Activated naive CD8-positive, alpha-beta T cell treated with anti-CD3 and anti-CD28 coated beads, Interleukin-2, amount 10 ng/mL, durations not matched to agents 7 days and 5 days (primary cell): Measurements from ENCODE around the gene SERPINI1. TPM values are rescaled to one million over a fixed set of nuclear protein-coding genes. Genes with fewer than 3 reads are reported as not detected.

Source experiments
- ATAC-seq: fragments of 150-1000 bp; cut with Tn5 transposase; one replicate; pipeline ENCODE4 v1.10.0; 2021; ENCODE audit warnings: low read depth, moderate library complexity
- POLR2A ChIA-PET: fragments of 350-600 bp; sonication (Branson Sonifier 250); formaldehyde crosslinking; loops from one replicate; lab custom pipeline; 2021; ENCODE audit warnings: antibody characterized with exemption; lab: Charles Lee
- DNase-seq: peaks from one replicate; pipeline ENCODE4 v3.0.0; 2021
- H3K27ac Mint-ChIP-seq: one replicate; pipeline ENCODE4 v1.8.0; 2022; ENCODE audit warnings: mild to moderate bottlenecking, mixed read lengths
- H3K27me3 Mint-ChIP-seq: one replicate; pipeline ENCODE4 v1.8.0; 2022; ENCODE audit warnings: mild to moderate bottlenecking, moderate library complexity, mixed read lengths
- H3K36me3 Mint-ChIP-seq: one replicate; pipeline ENCODE4 v1.8.0; 2021; ENCODE audit warnings: mild to moderate bottlenecking, mixed read lengths
- H3K4me1 Mint-ChIP-seq: one replicate; pipeline ENCODE4 v1.8.0; 2021; ENCODE audit warnings: mixed read lengths
- H3K4me3 Mint-ChIP-seq: one replicate; pipeline ENCODE4 v1.8.0; 2022; ENCODE audit warnings: mild to moderate bottlenecking, moderate library complexity, mixed read lengths
- H3K9me3 Mint-ChIP-seq: one replicate; pipeline ENCODE4 v1.8.0; 2021; ENCODE audit warnings: mixed read lengths
- total RNA-seq, 2 experiments: library from RNA; stranded (reverse); gene quantifications; one replicate each; pipeline ENCODE4 v1.2.3, GENCODE V29; 2021

Gene SERPINI1
- total RNA-seq, 2 experiments from 2014 or later, result 1.9 to 2.4 TPM

DNA sequence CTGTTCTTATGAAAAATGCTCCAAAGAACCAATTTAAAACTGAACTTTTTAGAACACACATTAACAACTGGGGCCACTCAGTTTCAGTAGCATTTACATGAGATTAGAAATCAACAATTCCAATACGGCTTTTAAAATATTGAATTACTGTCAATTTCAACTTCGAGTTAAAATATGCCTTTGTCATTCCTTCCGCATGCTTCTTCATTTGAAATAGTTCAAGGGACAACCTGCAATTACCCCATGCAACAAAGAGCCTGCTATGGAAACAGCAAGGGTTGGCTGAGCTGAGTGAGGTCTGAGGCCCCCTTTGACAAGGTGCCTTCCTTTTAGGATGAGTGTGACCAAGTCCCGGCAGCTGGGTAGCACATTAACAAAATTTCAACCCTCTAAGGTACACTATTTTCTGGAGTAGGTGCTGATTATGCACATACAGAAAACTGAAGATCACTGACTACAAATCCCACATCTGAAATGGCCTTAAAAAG lies 12.5 kb upstream of the SERPINI1 start:
- H3K27me3 Mint-ChIP-seq, result no peaks in the 10 kb centered on the region
- H3K4me1 Mint-ChIP-seq, result peaks cover 12% of the 10 kb centered on the region
- peaks cover 38% of the 10 kb centered on the region for H3K36me3 Mint-ChIP-seq
- DNase-seq, result no peak
- ATAC-seq, result no peak
- no peak overlapping the region for H3K4me3 Mint-ChIP-seq
- H3K9me3 Mint-ChIP-seq, result no peaks in the 10 kb centered on the region
- H3K27ac Mint-ChIP-seq, result no peak overlapping the region
- POLR2A ChIA-PET, result no interaction called here

DNA sequence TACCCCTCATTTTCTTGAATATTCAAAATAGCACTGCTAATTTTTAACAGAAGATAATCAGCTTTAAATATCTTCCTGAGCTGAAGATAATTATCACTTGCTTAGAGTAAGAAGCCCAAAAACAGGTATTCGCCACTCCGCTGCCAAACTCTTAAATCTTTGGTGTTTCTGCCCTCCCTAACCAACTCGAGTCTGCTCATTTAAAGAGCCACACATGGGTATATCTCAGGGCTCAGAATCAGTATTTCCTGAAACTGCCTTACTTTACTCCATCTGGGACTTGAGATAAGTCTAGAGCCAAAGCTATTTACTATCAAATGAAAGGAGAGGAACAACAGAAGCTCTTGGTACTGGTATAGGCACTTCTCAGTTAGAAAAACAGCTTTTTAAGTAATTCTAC lies 11.6 kb upstream of the SERPINI1 start:
- peaks cover 14% of the 10 kb centered on the region for H3K4me1 Mint-ChIP-seq
- H3K27me3 Mint-ChIP-seq, result no peaks in the 10 kb centered on the region
- peaks cover 30% of the 10 kb centered on the region for H3K36me3 Mint-ChIP-seq
- POLR2A ChIA-PET, result no interaction called here
- no peak overlapping the region for H3K27ac Mint-ChIP-seq
- ATAC-seq (no peak), DNase-seq (no peak)
- no peaks in the 10 kb centered on the region for H3K9me3 Mint-ChIP-seq
- no peak overlapping the region for H3K4me3 Mint-ChIP-seq

DNA sequence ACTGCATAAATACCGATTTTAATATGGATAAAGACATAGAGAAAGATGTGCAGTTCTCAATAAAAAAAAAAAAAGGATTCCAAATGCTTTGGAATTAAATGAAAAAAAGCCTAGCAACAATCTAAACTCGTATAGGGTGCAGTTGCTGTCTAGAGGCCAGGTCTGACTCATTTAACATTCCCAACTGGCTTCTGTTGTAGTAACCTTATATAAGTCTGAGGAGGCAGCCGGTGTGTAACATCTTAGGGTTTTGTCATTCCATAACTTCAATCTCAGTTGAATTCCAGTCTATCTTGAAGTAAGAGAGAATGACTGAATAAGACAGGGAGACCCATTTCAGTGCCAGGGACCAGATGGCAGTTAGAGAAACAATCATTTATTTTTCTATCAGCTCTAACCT lies 7.3 kb upstream of the SERPINI1 start:
- POLR2A ChIA-PET, result no interaction called here
- peaks cover 15% of the 10 kb centered on the region for H3K36me3 Mint-ChIP-seq
- DNase-seq (no peak), ATAC-seq (no peak)
- no peak overlapping the region for H3K4me3 Mint-ChIP-seq
- H3K27me3 Mint-ChIP-seq, result no peaks in the 10 kb centered on the region
- peaks cover 32% of the 10 kb centered on the region for H3K4me1 Mint-ChIP-seq
- no peak overlapping the region for H3K27ac Mint-ChIP-seq
- H3K9me3 Mint-ChIP-seq, result no peaks in the 10 kb centered on the region

DNA sequence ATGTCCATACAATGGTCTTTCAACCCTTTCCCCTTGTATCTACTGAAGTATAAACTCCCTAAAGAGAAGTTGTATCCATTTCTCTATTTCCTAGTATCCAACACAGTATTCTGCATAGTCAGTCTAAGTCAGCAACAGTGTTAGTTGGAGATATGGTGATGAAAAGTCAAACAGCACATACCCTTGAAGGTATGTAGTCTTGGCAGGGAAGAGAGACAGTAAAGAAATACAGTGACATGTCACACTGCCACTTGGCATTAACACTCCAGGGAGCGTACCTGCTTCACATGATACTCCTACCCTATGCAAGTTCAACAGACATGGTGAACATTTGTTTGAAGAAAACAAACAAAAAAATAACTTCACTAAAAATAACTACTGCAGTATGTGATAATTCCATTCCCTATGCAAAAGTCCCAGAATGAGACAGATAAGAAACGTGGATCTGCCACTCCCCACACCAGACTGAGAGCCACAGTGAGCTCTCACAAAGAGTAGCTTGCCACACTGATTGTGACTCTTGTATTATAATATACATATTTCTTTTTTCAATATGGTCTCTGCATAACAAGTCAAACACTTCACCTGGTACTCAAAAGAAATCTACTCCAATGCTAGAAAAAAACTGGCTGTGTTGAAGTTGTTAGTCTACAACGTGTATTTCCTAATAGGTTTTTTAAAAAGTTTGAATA lies 6.7 kb upstream of the SERPINI1 start:
- Mint-ChIP-seq H3K4me3 (no peak overlapping the region), H3K9me3 (no peaks in the 10 kb centered on the region), H3K36me3 (peaks cover 13% of the 10 kb centered on the region), H3K27ac (no peak overlapping the region), H3K27me3 (no peaks in the 10 kb centered on the region), H3K4me1 (peaks cover 34% of the 10 kb centered on the region)
- ATAC-seq, result no peak
- no peak for DNase-seq
- POLR2A ChIA-PET, result no interaction called here

DNA sequence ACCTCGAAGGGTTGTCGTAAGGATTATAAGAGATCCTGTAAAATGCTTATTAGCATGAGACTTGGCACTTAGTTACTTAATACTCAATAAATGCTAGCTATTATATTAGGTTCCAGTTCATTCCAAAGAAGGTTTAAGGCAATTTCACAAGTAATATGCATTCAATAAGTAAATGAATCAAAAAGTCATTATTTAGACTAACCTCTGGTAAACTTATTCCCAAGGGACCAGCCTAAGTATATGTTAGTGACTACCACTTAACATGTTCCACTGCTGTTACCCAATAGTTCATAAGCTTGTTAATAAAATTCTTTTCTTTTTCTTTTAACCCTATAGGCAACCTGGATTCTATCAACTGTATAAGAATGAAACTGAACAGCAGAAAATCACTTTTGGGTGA lies 5.9 kb upstream of the SERPINI1 start:
- Mint-ChIP-seq H3K4me1 (peaks cover 31% of the 10 kb centered on the region), H3K4me3 (no peak overlapping the region), H3K36me3 (peaks cover 10% of the 10 kb centered on the region), H3K9me3 (no peaks in the 10 kb centered on the region), H3K27me3 (no peaks in the 10 kb centered on the region), H3K27ac (no peak overlapping the region)
- POLR2A ChIA-PET, result no interaction called here
- ATAC-seq (no peak), DNase-seq (no peak)

DNA sequence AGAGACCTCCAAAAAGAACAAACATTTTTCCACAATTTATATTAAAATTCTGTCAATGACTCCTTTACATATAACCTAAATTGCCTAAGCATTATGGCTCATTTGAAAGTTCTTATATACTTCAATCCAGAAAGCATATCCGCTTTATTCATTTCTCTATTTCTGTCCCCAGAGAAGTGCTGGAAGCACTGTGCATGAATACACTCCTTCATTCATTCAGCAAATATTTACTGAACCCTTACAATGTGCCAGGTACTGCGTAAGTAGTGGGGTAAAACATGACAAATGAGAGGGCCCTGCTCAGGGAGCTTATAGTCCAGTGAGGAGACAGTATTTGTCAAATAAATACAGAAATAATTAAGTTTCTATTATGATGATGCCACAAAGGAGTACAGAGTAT lies 4.1 kb upstream of the SERPINI1 start:
- Mint-ChIP-seq H3K4me3 (peak overlapping the region; percentile 23), H3K9me3 (no peaks in the 10 kb centered on the region), H3K27me3 (no peaks in the 10 kb centered on the region), H3K4me1 (peaks cover 31% of the 10 kb centered on the region), H3K36me3 (peaks cover 8% of the 10 kb centered on the region), H3K27ac (no peak overlapping the region)
- no peak for DNase-seq
- POLR2A ChIA-PET, result no interaction called here
- ATAC-seq, result no peak

DNA sequence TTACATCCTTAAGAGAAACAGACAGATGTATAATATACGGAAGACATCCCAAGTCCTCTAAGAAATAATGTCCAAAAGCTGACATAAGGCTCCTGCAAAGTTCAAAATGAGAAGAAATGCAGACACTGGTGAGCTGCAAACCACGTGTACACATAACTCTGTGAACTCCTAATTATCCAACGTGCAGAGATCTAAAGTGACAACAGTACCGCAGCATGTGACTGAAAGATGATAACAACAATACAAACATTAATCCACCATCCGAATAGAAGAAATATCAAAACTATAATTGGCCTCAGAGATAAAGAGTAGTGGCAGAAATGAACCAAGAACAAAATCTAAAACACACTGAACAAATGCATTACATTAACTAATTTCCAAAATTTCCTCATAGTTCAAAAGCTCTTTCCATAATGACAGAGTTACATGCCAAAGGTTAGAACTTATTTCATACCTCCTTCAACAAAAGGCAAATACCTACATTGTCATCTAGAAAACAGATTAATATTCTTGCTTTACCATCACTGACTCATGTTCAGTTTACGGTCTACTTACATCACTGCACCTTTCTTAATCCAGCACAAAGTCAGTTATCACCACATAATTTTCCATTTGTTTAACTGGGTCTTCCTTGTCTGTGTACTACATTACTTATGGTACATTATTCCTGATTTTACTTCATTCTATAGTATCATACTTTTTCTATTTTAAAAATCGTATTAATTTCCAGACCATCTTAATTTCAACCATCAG lies 3.0 kb upstream of the SERPINI1 start:
- Mint-ChIP-seq H3K36me3 (peaks cover 8% of the 10 kb centered on the region), H3K27me3 (no peaks in the 10 kb centered on the region), H3K4me3 (no peak overlapping the region), H3K4me1 (peaks cover 30% of the 10 kb centered on the region), H3K9me3 (no peaks in the 10 kb centered on the region), H3K27ac (no peak overlapping the region)
- no peak for DNase-seq
- POLR2A ChIA-PET, result interaction anchor here (0.6 kb wide), 1 partner anchor 33 kb away, joined by 7 read pairs; no protein-coding TSS in a partner anchor
- ATAC-seq, result no peak

DNA sequence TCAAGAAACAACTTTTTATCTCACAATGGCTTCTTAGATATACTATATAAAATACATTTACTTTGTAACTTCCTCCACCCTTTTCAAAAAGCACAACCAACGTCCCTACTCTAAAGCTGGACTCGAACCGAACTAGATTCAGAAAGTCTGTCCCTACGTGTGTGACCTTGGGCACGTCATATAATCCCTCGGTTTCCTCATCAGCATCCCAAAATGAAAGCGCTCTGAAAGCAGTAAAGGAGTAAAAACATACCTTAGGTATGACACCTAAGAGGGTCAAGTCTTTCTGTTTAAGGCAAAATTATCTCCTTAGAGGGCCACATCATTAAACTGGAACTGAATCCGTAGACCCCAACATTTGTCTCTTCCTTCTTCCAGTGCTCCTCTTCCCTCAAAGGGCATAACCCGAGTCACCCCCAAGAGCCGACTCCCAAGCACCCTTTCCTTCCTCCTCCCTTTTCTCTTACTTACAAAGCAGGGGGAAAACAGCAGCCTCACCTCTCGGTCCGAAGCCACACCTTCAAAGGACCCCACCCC lies 1.5 kb upstream of the SERPINI1 start:
- no peaks in the 10 kb centered on the region for H3K9me3 Mint-ChIP-seq
- no peak overlapping the region for H3K27ac Mint-ChIP-seq
- ATAC-seq (no peak), DNase-seq (no peak)
- H3K27me3 Mint-ChIP-seq, result no peaks in the 10 kb centered on the region
- no peak overlapping the region for H3K4me3 Mint-ChIP-seq
- POLR2A ChIA-PET, result interaction anchor here (1.5 kb wide), 1 partner anchor 8 kb away, joined by 4 read pairs; no protein-coding TSS in a partner anchor
- H3K4me1 Mint-ChIP-seq, result peaks cover 27% of the 10 kb centered on the region
- H3K36me3 Mint-ChIP-seq, result peaks cover 8% of the 10 kb centered on the region

DNA sequence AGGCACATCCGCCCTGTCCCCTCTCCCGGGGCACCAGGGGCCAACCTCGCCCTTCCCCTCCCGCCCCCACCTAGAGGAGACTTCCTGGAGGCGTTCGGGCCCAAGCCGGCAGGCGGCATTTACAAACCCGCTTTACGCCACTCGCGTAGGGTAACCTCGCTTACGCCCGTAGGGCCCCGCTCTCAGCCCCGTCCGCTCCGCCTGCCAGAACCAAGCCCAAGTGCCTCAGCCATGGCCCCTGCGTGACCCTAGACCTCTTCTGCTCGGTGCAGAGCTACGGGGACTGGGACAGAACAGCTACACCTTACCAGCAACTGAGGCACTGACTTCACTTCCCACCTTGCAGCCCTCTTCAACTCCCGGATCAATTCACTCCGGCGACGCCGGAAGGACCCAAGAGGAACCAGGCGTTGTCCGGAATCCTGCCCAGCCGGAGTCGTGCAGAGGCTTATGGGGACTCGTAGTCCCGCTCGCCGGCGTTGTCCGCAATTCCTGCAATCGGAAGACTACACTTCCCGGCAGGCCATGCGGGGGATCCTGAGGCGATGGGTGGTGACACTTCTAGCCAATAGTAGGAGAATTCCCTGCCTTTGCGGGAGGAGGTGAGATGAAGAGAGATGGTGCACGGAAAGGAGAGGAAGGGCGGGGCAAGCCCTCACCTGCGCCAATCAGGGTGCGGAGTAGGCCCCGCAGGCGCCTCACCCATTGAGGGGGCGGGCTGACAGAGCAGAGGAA lies 856 bp upstream of the SERPINI1 start, which contains the start of gene PDCD10:
TSS of gene PDCD10 (minus strand) at position 395 of the 735 bp plus-strand sequence. CDS start 14,735 bp downstream, outside the sequence.
- peak; percentile 89 for ATAC-seq
- H3K4me1 Mint-ChIP-seq, result peaks cover 27% of the 10 kb centered on the region
- no peaks in the 10 kb centered on the region for H3K27me3 Mint-ChIP-seq
- H3K4me3 Mint-ChIP-seq, result no peak within 1 kb of the TSS
- POLR2A ChIA-PET, result interaction anchor here (0.9 to 1.5 kb wide), 3 partner anchors 9 to 148 kb away, joined by 3 to 4 read pairs (median 4); no protein-coding TSS in a partner anchor
- no peak within 1 kb of the TSS for H3K27ac Mint-ChIP-seq
- H3K36me3 Mint-ChIP-seq, result peaks cover 8% of the 10 kb centered on the region
- H3K9me3 Mint-ChIP-seq, result no peaks in the 10 kb centered on the region
- peak; percentile 91 for DNase-seq

DNA sequence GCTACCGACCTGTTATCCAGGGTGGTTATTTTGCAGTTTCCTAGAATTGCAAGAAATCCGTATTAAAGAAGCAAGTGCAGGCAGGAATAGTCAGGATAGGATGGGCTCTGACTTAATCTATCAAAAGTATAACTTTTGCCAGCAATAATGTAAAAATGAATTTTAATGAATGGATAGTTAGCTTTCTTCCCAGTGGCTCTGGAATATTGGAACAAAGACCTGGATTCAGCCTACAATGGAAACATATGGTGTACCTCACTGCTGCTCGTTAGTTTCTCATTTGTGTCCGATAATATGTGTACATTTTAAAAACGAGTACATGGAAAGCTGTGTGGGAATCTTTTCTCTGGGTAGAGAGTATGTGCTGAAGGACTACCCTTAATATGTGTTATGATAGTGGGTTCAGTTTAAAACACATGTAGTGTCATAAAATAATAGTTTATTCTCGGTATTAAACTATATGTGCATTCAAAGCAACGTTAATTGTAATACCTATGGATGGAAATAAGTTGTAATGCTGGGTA lies 805 bp downstream of the SERPINI1 start:
- DNase-seq (no peak), ATAC-seq (no peak)
- H3K27ac Mint-ChIP-seq, result no peak overlapping the region
- H3K9me3 Mint-ChIP-seq, result no peaks in the 10 kb centered on the region
- POLR2A ChIA-PET, result interaction anchor here (0.6 to 1.0 kb wide), 2 partner anchors 11 to 51 kb away, joined by 3 to 4 read pairs; no protein-coding TSS in a partner anchor
- peaks cover 8% of the 10 kb centered on the region for H3K36me3 Mint-ChIP-seq
- H3K4me1 Mint-ChIP-seq, result peaks cover 27% of the 10 kb centered on the region
- no peak overlapping the region for H3K4me3 Mint-ChIP-seq
- no peaks in the 10 kb centered on the region for H3K27me3 Mint-ChIP-seq

DNA sequence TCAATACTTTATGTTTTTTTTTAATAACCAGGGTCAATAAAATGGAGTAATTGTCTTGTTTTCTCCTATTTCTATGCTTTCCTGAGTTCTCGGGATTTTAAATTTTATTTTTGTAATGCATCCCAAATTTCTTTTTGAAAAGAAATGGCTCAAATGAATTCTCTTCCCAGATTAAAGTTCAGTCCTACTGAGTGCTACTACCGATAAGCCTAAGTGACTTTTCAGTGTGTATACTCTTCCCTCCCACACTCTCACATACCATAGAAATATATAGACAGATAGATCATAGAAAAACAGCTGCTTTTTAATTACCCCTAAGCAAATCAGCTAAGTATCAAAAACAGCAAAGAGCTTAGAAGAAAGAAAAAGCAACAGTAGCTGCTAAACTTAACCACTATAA lies 1.5 kb downstream of the SERPINI1 start:
- no peak overlapping the region for H3K27ac Mint-ChIP-seq

DNA sequence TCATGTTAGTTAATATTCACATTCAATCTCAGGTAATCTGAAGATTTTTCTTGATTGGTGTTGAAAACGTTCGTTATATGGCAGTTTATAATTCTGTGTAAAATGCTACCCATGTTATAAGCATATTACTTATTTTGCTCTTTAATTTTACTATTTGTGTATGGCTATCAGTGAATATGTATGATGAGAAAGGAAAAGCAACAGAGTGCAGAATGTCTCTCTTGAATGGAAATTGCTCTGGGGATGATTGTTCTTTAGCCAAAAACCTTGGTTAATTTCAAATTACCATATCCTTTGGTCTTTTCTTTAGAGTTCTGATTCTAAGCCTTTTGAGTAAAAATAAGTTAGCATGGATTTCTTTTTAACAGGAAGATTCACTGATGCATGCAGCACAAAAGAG lies 2.5 kb downstream of the SERPINI1 start:
- H3K9me3 Mint-ChIP-seq, result no peaks in the 10 kb centered on the region
- no peak for ATAC-seq

More for the DNA sequence above, 1.5 kb downstream of the SERPINI1 start:
- ATAC-seq (no peak), DNase-seq (no peak)
- no peaks in the 10 kb centered on the region for H3K9me3 Mint-ChIP-seq
- POLR2A ChIA-PET, result interaction anchor here (0.6 kb wide), 1 partner anchor 11 kb away, joined by 4 read pairs; no protein-coding TSS in a partner anchor
- no peak overlapping the region for H3K4me3 Mint-ChIP-seq
- no peaks in the 10 kb centered on the region for H3K27me3 Mint-ChIP-seq
- peaks cover 20% of the 10 kb centered on the region for H3K4me1 Mint-ChIP-seq
- peaks cover 5% of the 10 kb centered on the region for H3K36me3 Mint-ChIP-seq

More for the DNA sequence above, 2.5 kb downstream of the SERPINI1 start:
- DNase-seq, result no peak
- Mint-ChIP-seq H3K27ac (no peak overlapping the region), H3K4me3 (no peak overlapping the region), H3K36me3 (no peaks in the 10 kb centered on the region), H3K27me3 (no peaks in the 10 kb centered on the region), H3K4me1 (peaks cover 10% of the 10 kb centered on the region)
- POLR2A ChIA-PET, result no interaction called here
